ENCODE data around the gene APOL1. TPM values are rescaled to one million over a fixed set of nuclear protein-coding genes. Genes with fewer than 3 reads are reported as not detected.

APOL1 gene
- total RNA-seq, 1 experiment from 2014 or later, result 0.30 TPM

DNA sequence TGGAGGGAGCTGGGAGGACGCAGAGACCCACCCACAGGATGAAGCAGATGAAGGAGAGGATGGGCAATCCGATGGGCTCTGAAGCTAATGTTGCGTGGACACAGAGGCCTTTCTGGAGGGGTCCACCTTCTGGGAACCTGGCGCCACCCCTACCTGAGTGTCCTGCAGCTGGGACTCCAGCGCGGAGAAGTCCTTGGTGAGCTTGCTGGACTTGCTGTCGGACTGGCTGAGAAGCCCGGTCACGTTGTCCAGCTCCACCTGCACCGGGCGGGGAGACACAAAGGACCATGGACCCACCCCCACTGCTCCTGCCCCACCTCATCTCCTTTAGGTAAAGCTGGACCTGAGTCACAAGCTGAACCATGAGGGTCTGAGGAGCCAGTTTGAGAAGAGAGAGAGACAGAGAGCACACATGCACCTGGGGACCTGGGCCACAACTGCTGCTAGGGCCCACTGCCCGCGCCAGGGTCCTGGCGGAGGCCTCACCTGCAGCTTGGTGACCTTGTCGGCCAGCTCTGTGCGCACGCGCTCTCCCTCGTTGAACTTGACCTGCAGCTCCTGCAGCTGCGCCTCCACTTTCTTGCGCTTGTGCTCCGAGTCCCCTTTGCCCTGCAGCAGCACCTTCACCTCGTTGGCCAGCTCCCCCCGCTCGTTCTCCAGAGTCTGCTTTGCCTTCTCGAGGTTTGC is 40.8 kb downstream of the APOL1 start:
- no peaks in the 10 kb centered on the region for H3K9me3 ChIP-seq (ENCODE audit: control insufficient read depth in 1 of 2, insufficient read depth in 1 of 2, low read depth in 1 of 2, low read length in 2 of 2)
- ChIA-PET POLR2A (no interaction called here), CTCF (no interaction called here), RAD21 (ENCODE audit: low non-redundant PET in 1 of 2, low total read pairs in 2 of 2, uncharacterized antibody in 2 of 2, unreplicated experiment in 2 of 2) (no interaction called here)
- no peak overlapping the region for H3K4me3 ChIP-seq (replicated peaks in 1 of 2; ENCODE audit: low read depth in 1 of 2, low read length in 2 of 2)
- no peaks in the 10 kb centered on the region for H4K20me1 ChIP-seq (ENCODE audit: insufficient read depth)
- TF ChIP-seq SRF (IDR thresholded peaks at IDR 0.05; ENCODE audit: low read depth), result no peak
- TF ChIP-seq JUND (IDR thresholded peaks at IDR 0.05), result no peak
- no peak for TF ChIP-seq SIN3A (IDR thresholded peaks at IDR 0.05; ENCODE audit: low read depth)
- TF ChIP-seq SP1 (IDR thresholded peaks at IDR 0.05; ENCODE audit: low read depth), result no peak
- no peak for TF ChIP-seq YY1 (IDR thresholded peaks at IDR 0.05; ENCODE audit: extremely low read depth, insufficient replicate concordance, low read depth, low read length)
- no peak for TF ChIP-seq RAD21 (IDR thresholded peaks at IDR 0.05; ENCODE audit: low read depth)
- TF ChIP-seq CEBPB (IDR thresholded peaks at IDR 0.05; ENCODE audit: low read depth), result no peak
- TF ChIP-seq, protein P1, sequence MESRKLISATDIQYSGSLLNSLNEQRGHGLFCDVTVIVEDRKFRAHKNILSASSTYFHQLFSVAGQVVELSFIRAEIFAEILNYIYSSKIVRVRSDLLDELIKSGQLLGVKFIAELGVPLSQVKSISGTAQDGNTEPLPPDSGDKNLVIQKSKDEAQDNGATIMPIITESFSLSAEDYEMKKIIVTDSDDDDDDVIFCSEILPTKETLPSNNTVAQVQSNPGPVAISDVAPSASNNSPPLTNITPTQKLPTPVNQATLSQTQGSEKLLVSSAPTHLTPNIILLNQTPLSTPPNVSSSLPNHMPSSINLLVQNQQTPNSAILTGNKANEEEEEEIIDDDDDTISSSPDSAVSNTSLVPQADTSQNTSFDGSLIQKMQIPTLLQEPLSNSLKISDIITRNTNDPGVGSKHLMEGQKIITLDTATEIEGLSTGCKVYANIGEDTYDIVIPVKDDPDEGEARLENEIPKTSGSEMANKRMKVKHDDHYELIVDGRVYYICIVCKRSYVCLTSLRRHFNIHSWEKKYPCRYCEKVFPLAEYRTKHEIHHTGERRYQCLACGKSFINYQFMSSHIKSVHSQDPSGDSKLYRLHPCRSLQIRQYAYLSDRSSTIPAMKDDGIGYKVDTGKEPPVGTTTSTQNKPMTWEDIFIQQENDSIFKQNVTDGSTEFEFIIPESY (IDR thresholded peaks at IDR 0.05; ENCODE audit: extremely low read depth, insufficient replicate concordance, low read length), result no peak
- no peak for TF ChIP-seq EZH2phosphoT487 (IDR thresholded peaks at IDR 0.05; ENCODE audit: borderline replicate concordance)
- TF ChIP-seq, protein P2, sequence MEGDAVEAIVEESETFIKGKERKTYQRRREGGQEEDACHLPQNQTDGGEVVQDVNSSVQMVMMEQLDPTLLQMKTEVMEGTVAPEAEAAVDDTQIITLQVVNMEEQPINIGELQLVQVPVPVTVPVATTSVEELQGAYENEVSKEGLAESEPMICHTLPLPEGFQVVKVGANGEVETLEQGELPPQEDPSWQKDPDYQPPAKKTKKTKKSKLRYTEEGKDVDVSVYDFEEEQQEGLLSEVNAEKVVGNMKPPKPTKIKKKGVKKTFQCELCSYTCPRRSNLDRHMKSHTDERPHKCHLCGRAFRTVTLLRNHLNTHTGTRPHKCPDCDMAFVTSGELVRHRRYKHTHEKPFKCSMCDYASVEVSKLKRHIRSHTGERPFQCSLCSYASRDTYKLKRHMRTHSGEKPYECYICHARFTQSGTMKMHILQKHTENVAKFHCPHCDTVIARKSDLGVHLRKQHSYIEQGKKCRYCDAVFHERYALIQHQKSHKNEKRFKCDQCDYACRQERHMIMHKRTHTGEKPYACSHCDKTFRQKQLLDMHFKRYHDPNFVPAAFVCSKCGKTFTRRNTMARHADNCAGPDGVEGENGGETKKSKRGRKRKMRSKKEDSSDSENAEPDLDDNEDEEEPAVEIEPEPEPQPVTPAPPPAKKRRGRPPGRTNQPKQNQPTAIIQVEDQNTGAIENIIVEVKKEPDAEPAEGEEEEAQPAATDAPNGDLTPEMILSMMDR (IDR thresholded peaks at IDR 0.05 in 2 of 3, conservative IDR thresholded peaks at IDR 0.05 in 1 of 3; ENCODE audit: borderline replicate concordance in 1 of 3, insufficient read depth in 1 of 3, low read depth in 2 of 3, low read length in 2 of 3), result no peak
- no peak for TF ChIP-seq ELF1 (IDR thresholded peaks at IDR 0.05; ENCODE audit: borderline replicate concordance, low read depth)
- no peak for TF ChIP-seq ZNF274 (IDR thresholded peaks at IDR 0.05; ENCODE audit: low read depth, low read length)
- TF ChIP-seq EGR1 (IDR thresholded peaks at IDR 0.05; ENCODE audit: low read depth), result no peak
- TF ChIP-seq TCF7L2 (IDR thresholded peaks at IDR 0.05; ENCODE audit: borderline replicate concordance, extremely low read depth, insufficient read depth, insufficient read length), result no peak
- peaks cover 6% of the 10 kb centered on the region; the same call in 1 of the 2 replicates for H3K79me2 ChIP-seq (ENCODE audit: insufficient read depth, low read length)
- no peak overlapping the region for H3K9ac ChIP-seq (ENCODE audit: low read length)
- no peak overlapping the region for H2AFZ ChIP-seq (ENCODE audit: low read depth, low read length, poor library complexity, severe bottlenecking)
- H3K27me3 ChIP-seq (ENCODE audit: insufficient read depth, low read length), result no peaks in the 10 kb centered on the region
- BruUV-seq (replicated peaks), result no TSS peak
- no peaks in the 10 kb centered on the region for H3K9me2 ChIP-seq (ENCODE audit: insufficient read depth)
- intact Hi-C loops (cut with micrococcal nuclease), result no loop called here
- no peaks in the 10 kb centered on the region for H3K4me1 ChIP-seq (ENCODE audit: control insufficient read depth in 1 of 2, insufficient read depth in 2 of 2, low read length in 2 of 2)
- no peak overlapping the region for H3K27ac ChIP-seq (ENCODE audit: low read depth, low read length)
- no peak overlapping the region for H3K4me2 ChIP-seq (ENCODE audit: low read length)
- H3K36me3 ChIP-seq (ENCODE audit: control insufficient read depth in 1 of 2, insufficient read depth in 2 of 2, low read length in 2 of 2), result peaks cover 63 to 79% of the 10 kb centered on the region in 2 experiments
- ATAC-seq (no peak), DNase-seq (ENCODE audit: low read depth, low spot score) (no peak)

All from HCT116 (cell line).